GM18873 (cell line): Measurements from ENCODE around the gene SYNE1.
"Not testable (repeated sequence)": the region's sequence is repeated elsewhere in the genome, so short reads cannot be mapped to it uniquely, and the experiment has no call there.

Experiments used
- ATAC-seq: cut with Tn5 transposase; IDR thresholded peaks from one replicate; pipeline ENCODE4 v1.9.1; 2021; ENCODE audit warnings: mild to moderate bottlenecking, moderate library complexity, moderate number of reproducible peaks; ENCODE audit not compliant: unreplicated experiment, low FRiP score

The SYNE1 gene

DNA sequence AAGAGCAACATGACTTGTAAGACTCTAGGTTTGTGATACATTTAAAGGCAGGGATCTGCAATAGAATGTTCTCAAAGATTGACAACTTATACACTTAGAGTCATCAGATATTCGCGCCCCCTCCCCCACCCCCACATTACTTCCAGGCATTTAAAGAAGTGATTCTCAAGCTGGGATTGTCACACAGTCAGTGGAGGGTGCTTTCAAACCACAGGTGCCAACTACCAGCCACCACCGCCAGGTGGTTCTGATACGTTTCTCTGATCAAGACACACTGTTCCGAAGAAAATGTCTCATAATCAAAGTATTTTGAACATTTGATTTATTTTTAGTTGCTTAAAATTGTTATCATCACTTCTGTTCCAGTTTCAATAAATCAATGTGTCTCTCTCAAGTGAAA is 472.2 kb downstream of the SYNE1 start:
- no peak for ATAC-seq

DNA sequence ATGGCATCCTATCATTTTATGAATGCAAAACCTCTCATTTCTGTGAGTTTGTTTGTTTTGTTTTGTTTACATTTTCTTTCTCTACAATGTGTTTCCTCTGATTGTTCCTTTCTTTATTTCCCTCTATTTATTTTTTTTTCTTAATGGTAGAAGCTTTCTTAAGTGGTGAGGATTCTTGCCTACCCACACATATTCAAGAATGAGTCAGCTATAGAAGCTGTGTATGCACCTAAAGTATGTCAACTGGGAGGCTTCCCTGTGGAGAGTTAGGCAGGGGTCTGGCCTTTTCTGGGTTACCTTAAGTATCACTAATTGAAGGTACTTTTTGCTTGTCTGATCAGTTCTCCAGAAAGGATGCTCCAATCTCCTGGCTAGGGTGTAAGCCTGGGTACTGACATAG is 475.7 kb downstream of the SYNE1 start:
- ATAC-seq: no peak

DNA sequence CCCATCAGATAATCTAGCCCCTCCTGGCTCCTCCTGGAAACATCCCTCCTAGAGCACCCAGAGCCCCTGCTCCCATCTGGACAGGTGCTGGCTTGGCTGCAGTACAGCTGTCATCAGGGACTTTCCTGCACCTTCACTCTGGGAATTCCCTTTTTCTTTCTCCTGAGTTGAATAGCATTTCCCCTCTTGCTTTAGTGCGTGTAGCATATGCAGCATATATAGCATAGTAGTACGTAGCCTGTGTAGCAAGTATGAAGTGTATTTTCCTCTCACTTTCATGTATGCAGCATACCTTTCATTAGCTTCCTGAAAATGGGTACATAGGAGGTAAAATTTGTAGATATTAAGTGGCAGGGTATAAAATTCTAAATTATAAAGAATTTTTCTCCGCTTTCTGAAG is 476.8 kb downstream of the SYNE1 start:
- peak; percentile 100 for ATAC-seq

DNA sequence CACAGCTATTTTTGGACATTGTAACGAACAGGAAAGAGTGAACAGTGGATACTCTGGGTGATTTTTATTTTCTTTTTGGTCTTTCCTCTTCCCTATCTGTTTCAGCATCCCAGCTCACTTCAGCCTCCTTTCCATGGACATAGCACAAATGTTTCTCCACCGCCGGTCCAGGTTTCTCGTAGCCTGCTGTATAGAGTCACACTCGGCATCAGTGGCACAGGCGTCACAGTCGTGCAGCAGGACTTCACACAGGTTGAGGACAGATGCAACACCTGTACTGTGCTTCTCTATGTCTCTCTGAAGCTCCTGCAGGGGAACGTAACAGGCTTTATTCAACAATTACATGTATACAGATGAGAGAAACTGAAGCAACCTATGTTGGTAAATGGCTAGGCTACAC is 481.4 kb downstream of the SYNE1 start:
- no peak for ATAC-seq

DNA sequence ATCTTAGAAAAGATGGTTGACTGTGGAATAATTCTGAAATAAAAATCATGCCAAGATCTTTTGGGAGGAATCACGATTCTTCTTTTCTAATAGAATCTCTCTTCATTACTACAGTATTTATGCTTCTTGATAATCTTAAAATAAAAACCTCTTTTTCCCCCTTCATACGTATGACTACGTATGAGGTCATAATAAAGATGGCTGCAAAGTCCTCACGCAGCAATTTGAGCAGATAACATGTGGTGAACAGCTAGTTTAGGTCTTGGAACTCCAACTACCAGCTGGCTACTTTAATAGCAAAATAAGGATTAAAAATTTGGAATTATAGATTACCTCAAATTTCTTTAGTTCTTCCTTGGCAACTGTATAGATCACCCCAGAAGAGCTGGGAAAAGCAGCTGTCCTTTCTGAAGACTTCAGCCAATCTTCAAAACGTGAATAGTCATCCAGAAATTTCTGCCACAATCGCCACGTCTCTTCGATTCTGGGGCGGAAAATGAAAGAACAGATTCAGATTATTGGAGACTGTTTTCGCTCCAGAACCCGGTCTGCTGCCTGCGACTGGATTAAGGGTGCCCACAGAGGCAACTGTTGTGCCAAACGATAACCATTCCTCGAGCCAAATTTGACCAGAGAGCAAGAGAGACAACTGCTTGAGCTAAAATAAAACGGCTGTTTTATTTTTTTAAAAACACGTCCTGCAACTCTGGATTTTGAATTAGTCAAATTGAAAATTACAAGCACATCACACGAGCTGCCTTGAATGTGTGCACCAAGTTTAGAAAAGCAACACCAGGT is 482.4 kb downstream of the SYNE1 start:
- ATAC-seq: no peak

DNA sequence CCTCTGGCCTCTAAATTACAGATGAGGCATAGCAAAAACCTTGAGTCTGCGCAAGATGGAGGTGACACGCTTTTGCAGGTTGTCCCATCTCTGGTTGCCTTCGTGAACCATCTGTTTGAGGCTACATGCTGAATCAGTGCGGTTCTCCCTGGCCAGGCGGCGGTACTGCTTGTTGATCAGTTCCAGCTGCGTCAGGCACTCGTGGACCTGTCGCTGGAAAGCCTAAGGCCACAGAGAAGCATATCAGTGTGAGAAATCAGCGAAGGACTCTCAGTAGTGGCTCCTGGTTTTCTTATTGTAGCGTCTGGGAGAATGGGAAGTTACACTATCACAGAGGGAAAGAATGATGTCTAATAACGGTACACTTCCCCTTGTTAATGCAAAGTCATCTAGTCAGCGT is 485.2 kb downstream of the SYNE1 start:
- ATAC-seq: no peak

DNA sequence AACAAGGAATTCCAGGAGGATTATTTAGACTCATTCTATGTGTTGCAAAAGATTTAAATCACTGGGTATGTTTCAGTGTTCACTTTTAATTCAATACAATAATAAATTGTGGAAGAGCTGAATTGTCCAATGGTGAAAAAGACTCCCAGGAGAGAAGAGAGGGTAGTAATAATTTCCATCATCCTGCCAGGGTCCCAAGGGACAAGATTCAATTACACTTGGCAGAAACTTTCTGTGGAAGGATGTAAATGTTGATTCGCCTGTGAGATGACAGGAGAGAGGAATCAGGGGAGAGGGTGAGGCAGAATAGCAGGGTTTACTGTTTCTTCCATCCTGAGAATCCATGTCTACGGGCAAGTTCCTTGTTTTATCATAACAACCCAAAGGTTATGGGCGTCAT is 487.0 kb downstream of the SYNE1 start:
- no peak for ATAC-seq

DNA sequence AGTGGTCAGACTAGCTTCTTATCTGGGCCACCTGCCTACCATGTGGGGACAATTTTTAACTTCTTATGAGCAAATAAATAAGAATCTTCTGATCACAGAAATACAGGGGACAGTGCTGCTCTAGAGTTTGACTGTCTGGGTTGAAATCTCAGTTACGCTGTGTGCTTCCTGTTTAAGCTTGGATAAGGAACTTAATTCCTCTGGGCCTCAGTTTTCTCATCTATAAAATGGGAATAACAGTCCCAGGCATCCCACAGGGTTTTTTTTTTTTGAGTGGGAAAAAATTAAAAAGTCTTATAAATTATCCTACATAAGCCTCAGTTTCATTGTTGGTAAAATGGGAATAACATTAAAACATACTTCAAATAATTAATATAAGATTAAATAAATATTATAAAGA is 488.8 kb downstream of the SYNE1 start:
- no peak for ATAC-seq

DNA sequence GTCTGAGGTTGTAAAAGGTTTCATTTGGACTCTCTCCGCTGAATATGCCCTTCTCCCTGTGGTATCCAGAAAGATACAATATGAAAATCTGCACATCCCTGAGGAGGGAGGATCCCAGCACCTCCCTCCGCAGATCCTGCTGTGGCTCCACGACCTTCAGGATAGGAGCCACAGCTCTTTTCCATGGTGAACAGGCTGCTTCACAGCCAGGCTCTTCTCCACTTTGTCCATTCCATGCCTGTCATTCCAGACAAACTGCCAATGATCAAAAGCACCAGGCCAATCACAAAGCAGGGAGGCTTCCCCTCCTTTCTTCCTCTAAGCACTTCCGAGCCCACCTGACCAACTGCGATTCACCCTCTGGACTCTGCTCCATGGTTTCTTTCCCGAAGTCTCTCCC is 489.9 kb downstream of the SYNE1 start:
- ATAC-seq: no peak

DNA sequence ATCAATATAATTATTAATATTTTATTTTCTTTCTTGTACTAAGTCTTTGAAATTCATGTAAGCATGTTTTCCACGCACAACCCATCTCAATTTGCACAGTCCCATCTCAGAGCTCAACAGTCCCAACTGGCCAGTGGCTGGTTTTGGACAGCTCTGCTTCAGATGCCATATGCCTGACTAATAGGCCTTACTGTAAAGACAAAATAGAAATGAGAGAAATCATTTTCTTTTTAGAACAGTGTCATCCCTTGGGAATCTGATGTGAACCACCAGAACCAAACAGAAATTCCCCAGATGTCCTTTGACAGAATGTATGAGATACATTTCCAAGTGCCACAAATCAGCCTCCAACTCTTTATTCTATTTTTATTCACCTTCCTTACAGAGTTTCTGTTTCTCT is 490.8 kb downstream of the SYNE1 start:
- no peak for ATAC-seq

DNA sequence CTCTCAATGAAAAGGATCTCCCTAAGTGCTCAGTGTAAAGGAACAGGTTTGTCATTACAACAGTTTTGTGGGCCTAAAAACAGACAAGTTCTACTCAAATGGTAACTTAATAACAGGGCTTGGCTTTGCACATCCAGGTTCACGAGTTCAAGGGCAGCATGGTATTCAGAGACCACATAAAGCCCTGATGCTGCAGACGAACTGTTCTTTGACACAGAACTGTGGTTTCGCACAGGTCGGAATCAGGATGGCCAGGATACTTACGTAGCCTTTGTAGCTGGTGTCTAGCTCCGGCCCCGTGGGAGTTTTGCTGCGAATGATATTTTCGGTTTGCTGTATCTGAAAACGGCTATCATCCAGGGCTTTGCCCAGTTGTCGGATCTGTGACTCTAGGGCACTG is 493.8 kb downstream of the SYNE1 start:
- ATAC-seq: no peak

DNA sequence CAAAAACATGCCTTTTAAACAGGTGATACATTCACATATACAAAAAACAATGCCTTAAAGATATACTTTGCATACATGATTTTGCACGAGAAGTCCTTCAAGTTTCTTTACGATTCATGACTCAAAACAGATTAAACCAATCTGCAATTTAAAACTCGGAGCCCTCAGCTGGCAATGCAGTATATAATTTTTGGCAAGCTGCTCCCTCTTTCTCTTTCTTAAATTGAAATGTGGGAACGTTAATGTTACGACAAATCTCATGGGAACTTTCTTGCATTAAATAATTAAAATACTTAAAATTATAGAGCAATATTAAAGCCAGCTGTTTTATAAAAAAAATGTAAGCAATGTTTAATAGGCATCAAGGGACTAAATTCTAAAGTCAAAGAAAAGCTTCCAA is 495.1 kb downstream of the SYNE1 start:
- no peak for ATAC-seq

DNA sequence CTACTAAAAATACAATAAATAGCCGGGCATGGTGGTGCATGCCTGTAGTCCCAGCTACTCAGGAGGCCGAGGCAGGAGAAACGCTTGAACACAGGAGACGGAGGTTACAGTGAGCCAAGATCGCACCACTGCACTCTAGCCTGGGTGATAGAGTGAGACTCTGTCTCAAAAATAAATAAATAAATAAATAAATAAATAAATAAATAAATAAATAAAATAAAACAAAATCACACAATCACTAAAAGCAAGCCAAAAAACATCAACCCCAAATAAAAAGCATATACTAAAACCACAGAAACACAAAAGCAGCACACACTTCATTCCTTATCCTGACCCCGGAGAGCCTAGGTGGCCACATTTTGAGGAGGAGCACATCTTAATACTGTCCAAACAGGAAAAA is 498.8 kb downstream of the SYNE1 start:
- not testable (repeated sequence) for ATAC-seq

DNA sequence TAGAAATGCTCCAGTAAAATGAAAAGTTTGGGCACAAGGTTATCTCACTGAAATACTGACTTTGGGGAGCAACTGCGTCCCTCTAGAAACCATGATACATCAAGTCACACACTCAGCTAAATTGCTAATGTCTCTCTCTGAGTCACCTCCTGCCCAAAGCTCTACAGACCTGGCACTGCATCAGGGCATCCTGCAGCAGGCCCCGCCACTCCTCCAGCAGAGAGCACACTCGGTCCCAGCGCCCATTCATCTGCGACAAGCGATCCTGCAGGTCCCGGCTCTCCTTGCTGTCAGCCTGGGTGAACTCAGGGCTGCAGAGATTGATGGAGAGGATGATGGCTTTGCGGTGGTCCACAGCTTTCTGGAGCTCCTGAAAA is 500.7 kb downstream of the SYNE1 start:
- no peak for ATAC-seq

DNA sequence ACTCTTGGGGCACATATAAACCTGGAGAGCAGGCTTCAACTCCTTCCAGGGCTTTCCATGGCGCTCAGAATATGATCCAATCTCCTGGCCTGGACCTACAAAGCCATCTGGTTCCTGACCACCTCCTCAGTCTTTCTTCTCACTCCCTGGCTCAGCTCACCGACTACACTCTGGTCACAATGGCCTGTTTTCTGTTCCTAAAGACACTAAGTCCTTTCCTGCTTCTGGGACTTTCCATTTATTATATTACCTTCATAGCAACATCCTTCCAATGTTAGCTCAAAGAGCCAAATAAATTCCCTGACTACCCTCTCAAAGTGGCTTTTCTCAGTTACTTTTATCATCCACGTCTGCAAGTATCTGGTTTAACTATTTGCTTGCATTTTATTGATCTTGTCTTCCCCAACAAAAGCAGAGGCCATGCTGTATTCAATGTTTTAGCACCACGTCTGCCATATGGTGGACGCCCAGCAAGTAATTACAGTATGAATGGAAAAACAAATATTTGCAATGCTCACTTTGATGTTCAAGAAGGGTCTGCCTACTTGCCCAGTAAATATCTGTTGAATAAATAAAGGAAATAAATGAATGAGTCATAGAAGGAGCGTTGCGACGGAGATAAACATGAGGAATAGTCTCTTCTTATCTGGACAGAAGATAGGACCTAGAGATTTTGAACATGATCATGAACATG is 501.3 kb downstream of the SYNE1 start:
- ATAC-seq: no peak

DNA sequence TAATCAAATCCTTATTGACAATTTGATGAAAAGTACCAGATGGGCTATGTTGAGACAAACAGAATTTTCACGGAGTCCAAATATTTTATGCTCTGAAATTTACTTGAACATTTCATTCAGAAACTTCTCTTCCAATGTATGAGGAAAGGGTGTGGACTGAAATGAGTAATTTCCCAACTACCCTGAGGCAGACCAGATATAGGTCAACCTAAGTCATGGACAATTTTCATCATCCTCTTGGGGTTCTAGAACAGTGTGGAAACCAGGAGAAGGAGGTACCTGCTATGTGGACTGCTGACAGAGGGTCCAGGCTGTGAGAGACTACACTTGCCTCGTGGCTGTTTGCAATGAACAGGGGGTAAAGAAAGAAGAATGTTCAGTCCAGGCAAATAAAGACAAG is 506.7 kb downstream of the SYNE1 start:
- ATAC-seq: no peak

DNA sequence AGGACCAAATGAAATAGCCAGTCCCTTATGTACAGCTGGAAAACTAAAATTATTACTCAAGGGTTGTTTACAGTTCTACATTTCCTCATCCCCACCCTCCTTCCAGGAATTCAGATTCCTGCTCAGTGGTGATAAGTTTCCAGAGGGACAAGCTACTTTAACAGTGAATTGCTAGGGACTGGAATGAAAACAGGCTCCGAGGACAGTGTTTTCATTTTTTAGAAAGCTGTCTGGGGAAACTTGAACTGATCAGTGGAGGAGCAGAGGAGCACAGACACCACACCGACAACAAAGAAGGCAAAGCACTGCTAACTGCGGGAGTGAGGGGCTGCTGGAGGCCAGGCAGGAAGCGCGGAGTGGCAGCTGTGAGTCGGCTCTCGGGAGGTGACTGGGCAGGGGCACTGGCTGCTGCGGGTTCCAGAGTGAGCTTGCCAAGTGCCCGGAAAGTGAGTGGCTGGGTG is 507.4 kb downstream of the SYNE1 start:
- ATAC-seq: no peak

DNA sequence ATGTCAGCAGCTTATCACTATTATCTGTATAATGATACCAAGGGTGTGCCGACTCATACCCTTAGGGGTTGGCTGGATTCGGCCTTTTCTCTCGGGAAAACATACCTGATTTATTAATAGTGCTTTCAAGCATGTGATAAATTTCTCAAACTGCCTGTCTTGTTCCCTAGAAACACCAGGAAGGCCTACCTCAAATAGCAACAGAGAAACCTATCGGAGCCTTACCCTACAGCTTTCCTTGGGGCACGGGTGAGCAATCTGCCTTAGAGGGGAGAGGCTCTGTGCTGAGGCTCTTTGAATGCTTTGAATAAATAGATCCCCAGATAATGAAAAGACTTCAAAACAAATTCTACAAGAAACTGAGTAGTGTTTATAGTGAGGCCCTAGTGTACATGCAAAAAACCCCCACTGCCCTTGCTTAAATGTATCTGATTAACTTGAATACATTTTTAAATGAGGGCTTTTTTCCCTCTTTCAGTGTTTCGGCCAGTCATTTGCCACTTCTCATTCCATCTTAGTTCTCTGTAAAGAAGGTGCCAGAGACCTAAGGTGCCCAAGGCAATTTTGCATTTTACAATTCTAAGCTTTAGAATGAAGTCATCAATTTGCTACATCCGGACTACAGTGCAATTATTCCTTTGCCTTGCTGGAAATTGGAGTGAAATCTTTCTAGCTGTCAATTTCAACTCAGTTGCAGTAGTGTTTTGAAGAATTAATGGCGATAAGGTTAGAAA is 509.6 kb downstream of the SYNE1 start:
- ATAC-seq: no peak

DNA sequence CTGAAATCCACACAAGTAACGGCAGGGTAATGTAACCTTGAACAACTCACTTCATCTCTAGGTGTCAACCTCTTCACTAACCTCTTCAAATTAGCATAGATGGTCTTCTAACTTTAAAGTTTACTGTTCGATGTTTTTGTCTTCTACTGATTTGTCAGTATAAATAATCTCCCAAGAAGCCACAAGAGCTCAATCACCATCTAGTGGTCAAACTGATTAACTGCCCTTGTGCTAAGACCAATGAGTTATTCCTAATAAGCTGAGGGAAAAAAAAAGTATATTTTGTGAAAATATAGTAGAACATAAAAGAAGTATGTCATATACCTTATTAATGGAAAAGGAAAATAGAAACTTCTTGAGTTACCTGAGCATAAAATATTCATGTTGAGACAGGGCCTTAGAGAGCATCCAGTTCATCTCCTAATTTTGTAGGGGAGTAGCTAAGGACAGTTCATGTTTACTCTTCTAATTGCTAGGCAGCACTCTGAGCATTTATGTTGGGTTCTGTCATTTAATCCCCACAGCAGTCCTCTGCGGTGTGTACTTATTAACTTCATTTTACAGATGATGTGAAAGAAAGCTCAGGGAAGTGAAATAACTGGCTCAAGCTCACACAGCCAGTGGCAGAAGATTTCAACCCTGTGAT is 512.6 kb downstream of the SYNE1 start:
- peak; percentile 57 for ATAC-seq

DNA sequence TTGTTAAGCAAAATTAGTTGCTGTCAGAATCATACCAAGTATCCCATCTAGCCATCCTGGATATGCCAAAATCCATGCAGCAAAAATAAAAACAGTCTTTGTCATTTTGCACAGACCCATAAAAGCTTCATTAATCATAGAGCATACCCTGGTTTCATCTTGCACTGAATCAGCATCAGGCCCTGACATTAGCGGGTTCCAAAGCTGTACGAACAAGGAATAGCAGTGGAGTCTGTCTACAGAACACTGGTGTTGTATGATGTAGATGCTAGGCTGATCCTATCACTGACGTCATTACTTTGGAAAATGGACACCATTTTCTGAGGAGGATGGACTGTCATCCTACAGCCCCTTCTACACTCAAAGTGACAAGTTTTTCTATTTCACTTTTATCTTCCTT is 514.1 kb downstream of the SYNE1 start:
- no peak for ATAC-seq

DNA sequence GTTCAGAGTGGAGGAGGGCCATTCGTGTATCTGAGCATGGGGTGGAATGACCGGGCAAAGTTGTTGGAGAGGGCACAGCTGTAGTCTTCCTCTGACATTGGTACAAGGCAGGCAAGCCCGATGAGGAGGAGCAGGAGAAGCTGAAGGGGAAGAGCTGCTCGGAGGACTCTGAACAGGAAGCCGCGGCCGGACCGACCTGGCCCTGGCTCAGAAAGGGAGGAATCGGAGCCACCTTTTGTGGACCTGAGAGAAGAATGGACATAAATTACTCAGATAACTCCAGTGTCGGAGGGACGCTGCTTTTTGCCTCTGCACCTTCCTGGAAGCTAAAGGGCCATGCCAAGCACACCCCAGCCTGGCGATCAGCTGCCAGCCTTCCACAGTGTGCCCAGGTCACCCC is 514.7 kb downstream of the SYNE1 start:
- no peak for ATAC-seq
